ENCODE results near the gene JARID2. TPM values are rescaled to one million over a fixed set of nuclear protein-coding genes. Genes with fewer than 3 reads are reported as not detected.

The JARID2 gene
- total RNA-seq, 1 donor from 2014 or later: 24.2 TPM

GRCh38 chr6:15442467-15442866, 196.6 kb downstream of the JARID2 start:
- no peak overlapping the region for H3K27ac ChIP-seq (ENCODE audit: low read depth, low read length)
- H3K27me3 Mint-ChIP-seq (ENCODE audit: low read depth, unreplicated experiment): no peaks in the 10 kb centered on the region
- TF ChIP-seq EZH2 (IDR thresholded peaks at IDR 0.05; ENCODE audit: insufficient read depth, low read length) (no peak), CTCF (IDR thresholded peaks at IDR 0.05; ENCODE audit: insufficient read depth, low read depth, low read length) (no peak)
- H3K9ac ChIP-seq (ENCODE audit: low read length): no peak overlapping the region
- peaks cover 50% of the 10 kb centered on the region for H3K4me1 Mint-ChIP-seq (ENCODE audit: low read depth, unreplicated experiment)
- no peak overlapping the region for H3K4me3 Mint-ChIP-seq (ENCODE audit: unreplicated experiment)
- H3K27me3 ChIP-seq (ENCODE audit: insufficient read depth, low read length): no peaks in the 10 kb centered on the region
- H3K4me3 ChIP-seq (ENCODE audit: insufficient read depth, low read depth, low read length): no peak overlapping the region
- H4K20me1 ChIP-seq (ENCODE audit: insufficient read depth, low read length): peaks cover 90% of the 10 kb centered on the region
- FAIRE-seq (no peak), DNase-seq (ENCODE audit: low read depth) (no peak)
- peaks cover 7% of the 10 kb centered on the region for H3K36me3 Mint-ChIP-seq (ENCODE audit: low read depth, unreplicated experiment)
- peaks cover 33% of the 10 kb centered on the region for H3K4me1 ChIP-seq (ENCODE audit: insufficient read depth, low read length)
- no peaks in the 10 kb centered on the region for H3K9me3 ChIP-seq (ENCODE audit: insufficient read depth, low read depth, low read length)
- no peaks in the 10 kb centered on the region for H3K36me3 ChIP-seq (ENCODE audit: insufficient read depth, low read length)
- no peak overlapping the region for H3K27ac Mint-ChIP-seq (ENCODE audit: unreplicated experiment)
- H3K79me2 ChIP-seq (ENCODE audit: insufficient read depth, low read length): peaks cover 85% of the 10 kb centered on the region
- no peaks in the 10 kb centered on the region for H3K9me3 Mint-ChIP-seq (ENCODE audit: unreplicated experiment)
- H3K4me2 ChIP-seq (ENCODE audit: low read length): no peak overlapping the region
- H2AFZ ChIP-seq (ENCODE audit: low read depth, low read length): no peak overlapping the region

GRCh38 chr6:15443119-15443830, 197.4 kb downstream of the JARID2 start:
- FAIRE-seq: peak; percentile 56
- peaks cover 87% of the 10 kb centered on the region for H3K79me2 ChIP-seq (ENCODE audit: insufficient read depth, low read length)
- no peak overlapping the region for H3K4me2 ChIP-seq (ENCODE audit: low read length)

More at GRCh38 chr6:15443119-15443830, 197.4 kb downstream of the JARID2 start:
- Histone ChIP-seq H3K4me3 (ENCODE audit: insufficient read depth, low read depth, low read length) (no peak overlapping the region), H3K9me3 (ENCODE audit: insufficient read depth, low read depth, low read length) (no peaks in the 10 kb centered on the region), H3K9ac (ENCODE audit: low read length) (no peak overlapping the region), H2AFZ (ENCODE audit: low read depth, low read length) (no peak overlapping the region), H4K20me1 (ENCODE audit: insufficient read depth, low read length) (peaks cover 90% of the 10 kb centered on the region), H3K27ac (ENCODE audit: low read depth, low read length) (no peak overlapping the region), H3K36me3 (ENCODE audit: insufficient read depth, low read length) (no peaks in the 10 kb centered on the region), H3K27me3 (ENCODE audit: insufficient read depth, low read length) (no peaks in the 10 kb centered on the region), H3K4me1 (ENCODE audit: insufficient read depth, low read length) (peaks cover 33% of the 10 kb centered on the region)
- no peak overlapping the region for H3K4me3 Mint-ChIP-seq (ENCODE audit: unreplicated experiment)
- no peaks in the 10 kb centered on the region for H3K9me3 Mint-ChIP-seq (ENCODE audit: unreplicated experiment)
- no peaks in the 10 kb centered on the region for H3K27me3 Mint-ChIP-seq (ENCODE audit: low read depth, unreplicated experiment)
- DNase-seq (ENCODE audit: low read depth): peak; percentile 92
- peaks cover 46% of the 10 kb centered on the region for H3K4me1 Mint-ChIP-seq (ENCODE audit: low read depth, unreplicated experiment)
- H3K36me3 Mint-ChIP-seq (ENCODE audit: low read depth, unreplicated experiment): peaks cover 4% of the 10 kb centered on the region
- H3K27ac Mint-ChIP-seq (ENCODE audit: unreplicated experiment): no peak overlapping the region
- TF ChIP-seq EZH2 (IDR thresholded peaks at IDR 0.05; ENCODE audit: insufficient read depth, low read length): no peak
- TF ChIP-seq CTCF (IDR thresholded peaks at IDR 0.05; ENCODE audit: insufficient read depth, low read depth, low read length): no peak
